GM12878 (cell line): ENCODE data around the gene GRPEL2.

Experiments
- CTCF ChIP-seq, 3 experiments: IDR thresholded peaks in 2 of 3; conservative IDR thresholded peaks in 1 of 3; 2 replicates each; pipeline ENCODE4 v1.5.1; 2011; ENCODE audit warnings: low read depth in 3 of 3, low read length in 3 of 3, mild to moderate bottlenecking in 3 of 3, control low read depth in 2 of 3, moderate library complexity in 2 of 3, inconsistent platforms in 1 of 3, mixed read lengths in 1 of 3; ENCODE audit not compliant: control insufficient read depth in 2 of 3, insufficient read depth in 1 of 3; ENCODE audit errors: extremely low read depth in 1 of 3
- FOXK2 ChIP-seq: fragments of 450-650 bp; IDR thresholded peaks from 2 replicates; pipeline ENCODE4 v1.6.1; 2017; ENCODE audit warnings: mild to moderate bottlenecking, moderate library complexity
- POLR2AphosphoS2 ChIP-seq: IDR thresholded peaks from 2 replicates; pipeline ENCODE4 v1.6.1; 2011; ENCODE audit warnings: low read depth, mild to moderate bottlenecking, low read length, improper control_type of control experiment, moderate library complexity

- TF ChIP-seq CTCF (IDR thresholded peaks at IDR 0.05 in 2 of 3, conservative IDR thresholded peaks at IDR 0.05 in 1 of 3; ENCODE audit: control insufficient read depth in 2 of 3, extremely low read depth in 1 of 3, insufficient read depth in 1 of 3, low read depth in 3 of 3, low read length in 3 of 3) (no peak), FOXK2 (peak; percentile 96), POLR2AphosphoS2 (no peak)
Measured at GRCh38 chr5:149357370-149358293, 12.3 kb downstream of the GRPEL2 start, which contains the start of gene PCYOX1L.
